HG03097 (cell line): ENCODE data around the gene POLG.
"Not testable (repeated sequence)": the region's sequence is repeated elsewhere in the genome, so short reads cannot be mapped to it uniquely, and the experiment has no call there.

Experiments used
- ATAC-seq: cut with Tn5 transposase; IDR thresholded peaks from one replicate; pipeline ENCODE4 v1.9.1; 2021; ENCODE audit not compliant: unreplicated experiment, low FRiP score

The POLG gene

GRCh38 chr15:89293012-89293411 is 41.6 kb downstream of the POLG start:
- no peak for ATAC-seq

GRCh38 chr15:89291934-89292438 is 42.6 kb downstream of the POLG start:
- no peak for ATAC-seq

- ATAC-seq = no peak
Measured at GRCh38 chr15:89283201-89283600, 51.4 kb downstream of the POLG start.

GRCh38 chr15:89282631-89283030 is 52.0 kb downstream of the POLG start:
- ATAC-seq = no peak

GRCh38 chr15:89278307-89278706 is 56.3 kb downstream of the POLG start:
- no peak for ATAC-seq

GRCh38 chr15:89277281-89277680 is 57.3 kb downstream of the POLG start:
- not testable (repeated sequence) for ATAC-seq
